Aorta (tissue), 5 donors: ENCODE measurements around the gene PDGFC. TPM values are rescaled to one million over a fixed set of nuclear protein-coding genes. Genes with fewer than 3 reads are reported as not detected.

Source experiments
- ATAC-seq: fragments of 200-7000 bp; cut with Tn5 transposase; one replicate; pipeline ENCODE4 v1.9.1; 2022; ENCODE audit warnings: moderate library complexity; ENCODE audit not compliant: low FRiP score
- DNase-seq, 2 donors: peaks; one replicate each; pipeline ENCODE4 v3.0.0-alpha.2; 2020
- H3K27ac ChIP-seq, 2 donors: one replicate each; pipeline ENCODE4 v1.5.1; 2013; ENCODE audit warnings: low read length in 2 of 2, mild to moderate bottlenecking in 2 of 2, moderate library complexity in 2 of 2, control low read depth in 1 of 2, inconsistent platforms in 1 of 2, low read depth in 1 of 2
- H3K27me3 ChIP-seq, 2 donors: one replicate each; pipeline ENCODE4 v1.6.1; 2013; ENCODE audit warnings: control low read depth in 1 of 2, low read length in 1 of 2, mild to moderate bottlenecking in 1 of 2, moderate library complexity in 1 of 2; ENCODE audit not compliant: insufficient read depth in 2 of 2, control insufficient read depth in 1 of 2
- H3K36me3 ChIP-seq, 2 donors: one replicate each; pipeline ENCODE4 v1.6.1; 2013; ENCODE audit warnings: control low read depth in 1 of 2, low read length in 1 of 2, mild to moderate bottlenecking in 1 of 2; ENCODE audit not compliant: insufficient read depth in 2 of 2, control insufficient read depth in 1 of 2
- H3K4me1 ChIP-seq, 2 donors: one replicate each; pipeline ENCODE4 v1.6.1; 2013; ENCODE audit warnings: low read length in 2 of 2, control low read depth in 1 of 2, mild to moderate bottlenecking in 1 of 2, moderate library complexity in 1 of 2; ENCODE audit not compliant: insufficient read depth in 2 of 2, control insufficient read depth in 1 of 2
- H3K4me3 ChIP-seq, 2 donors: one replicate each; pipeline ENCODE4 v1.5.1; 2013; ENCODE audit warnings: low read length in 2 of 2, control low read depth in 1 of 2, mild to moderate bottlenecking in 1 of 2
- H3K9me3 ChIP-seq: one replicate; pipeline ENCODE4 v1.6.1; 2013; ENCODE audit warnings: mild to moderate bottlenecking, low read length; ENCODE audit not compliant: control insufficient read depth
- WGBS, 2 donors: extraction: QIAGEN DNeasy Blood & Tissue Kit; methylation state at CpG; one replicate each; pipeline ENCODE4 v1.1.7; 2013; 5-methylcytosine and 5-hydroxymethylcytosine counted together
- intact Hi-C, 2 donors: fragments of 100-400 bp; cut with DNase I; formaldehyde crosslinking; loops; one replicate each; pipeline versions ENCODE4 v1.14.2 to v1.15.0; 2022
- polyA plus RNA-seq, 2 donors: library from polyadenylated mRNA; stranded (reverse); fragments of 200-250 nt; gene quantifications; one replicate each; pipeline ENCODE4 v1.2.3, GENCODE V29; 2013
- total RNA-seq, 2 donors: library from RNA; stranded (reverse); fragmentation: NEBNext Ultra II Directional; extraction: Animal tissue kit (Norgen Biotek cat#: 25700); gene quantifications; one replicate each; pipeline ENCODE4 v1.2.1, GENCODE V29; 2021
- donor health status: healthy with polysubstance abuse.
- donor health status: Bipolar disorder and iron deficiency.
- donor health status: DM: no; HTN: no; CAD: no.
- donor health status: DM: no; HTN: no; CAD: no.
- donor health status: DM: yes; HTN: yes; CAD: no.

The PDGFC gene
- total and polyA plus RNA-seq, 4 donors, result 11.8 to 51.5 (median 29.2) TPM

DNA sequence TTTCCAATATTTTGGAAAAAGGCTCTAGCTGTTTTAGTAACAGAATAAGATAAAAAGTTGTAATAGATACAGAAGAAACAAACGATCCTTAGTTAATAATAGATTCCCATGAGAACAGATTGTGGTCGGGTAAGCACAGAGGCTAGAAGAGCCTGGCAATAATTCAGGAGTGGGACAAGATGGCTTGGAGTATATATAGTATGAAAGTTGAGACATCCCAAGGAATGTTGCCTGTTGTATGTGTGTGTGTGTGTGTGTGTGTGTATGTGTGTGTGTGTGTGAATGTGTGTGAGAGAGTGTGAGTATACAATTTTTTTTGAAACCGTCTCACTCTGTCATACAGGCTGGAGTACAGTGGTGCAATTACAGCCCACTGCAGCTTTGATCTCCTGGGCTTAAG is 150.7 kb downstream of the PDGFC start:
- Histone ChIP-seq H3K4me1 (peaks cover 0 to 2% of the 10 kb centered on the region in 2 donors), H3K9me3 (no peaks in the 10 kb centered on the region), H3K36me3 (no peaks in the 10 kb centered on the region), H3K27me3 (no peaks in the 10 kb centered on the region), H3K4me3 (no peak overlapping the region), H3K27ac (no peak overlapping the region)
- DNase-seq (no peak), ATAC-seq (no peak)
- intact Hi-C loops, result loop anchor here in 1 of 2 donors (10.0 kb wide), 1 partner anchor 124 kb away; no protein-coding TSS in a partner anchor
- 30% methylated on average over 3 of the region's 3 CpGs for WGBS, 2 donors

DNA sequence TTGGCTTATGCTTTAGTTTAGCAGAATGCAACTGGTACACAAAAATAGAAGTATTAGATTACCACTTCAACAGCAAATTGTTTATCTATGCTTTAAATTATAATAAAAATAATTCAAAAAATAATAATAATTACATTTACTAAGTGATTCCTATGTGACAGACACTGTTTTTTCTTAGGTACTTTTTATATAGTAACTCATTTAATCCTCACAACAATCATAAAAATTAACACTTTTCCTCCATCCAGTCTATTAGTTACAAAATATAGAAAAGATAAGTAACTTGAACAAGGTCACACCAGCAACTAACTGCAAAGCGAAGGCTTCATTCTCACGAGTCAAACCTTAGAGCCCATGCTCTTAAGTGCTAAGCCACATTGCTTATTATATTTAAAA is 155.2 kb downstream of the PDGFC start:
- Histone ChIP-seq H3K36me3 (no peaks in the 10 kb centered on the region), H3K4me3 (no peak overlapping the region), H3K4me1 (peaks cover 0 to 2% of the 10 kb centered on the region in 2 donors), H3K9me3 (no peaks in the 10 kb centered on the region), H3K27me3 (no peaks in the 10 kb centered on the region), H3K27ac (no peak overlapping the region)
- intact Hi-C loops, result no loop called here
- ATAC-seq (no peak), DNase-seq (no peak)
- WGBS, 2 donors, result 74 to 97% methylated on average over 2 of the region's 2 CpGs

DNA sequence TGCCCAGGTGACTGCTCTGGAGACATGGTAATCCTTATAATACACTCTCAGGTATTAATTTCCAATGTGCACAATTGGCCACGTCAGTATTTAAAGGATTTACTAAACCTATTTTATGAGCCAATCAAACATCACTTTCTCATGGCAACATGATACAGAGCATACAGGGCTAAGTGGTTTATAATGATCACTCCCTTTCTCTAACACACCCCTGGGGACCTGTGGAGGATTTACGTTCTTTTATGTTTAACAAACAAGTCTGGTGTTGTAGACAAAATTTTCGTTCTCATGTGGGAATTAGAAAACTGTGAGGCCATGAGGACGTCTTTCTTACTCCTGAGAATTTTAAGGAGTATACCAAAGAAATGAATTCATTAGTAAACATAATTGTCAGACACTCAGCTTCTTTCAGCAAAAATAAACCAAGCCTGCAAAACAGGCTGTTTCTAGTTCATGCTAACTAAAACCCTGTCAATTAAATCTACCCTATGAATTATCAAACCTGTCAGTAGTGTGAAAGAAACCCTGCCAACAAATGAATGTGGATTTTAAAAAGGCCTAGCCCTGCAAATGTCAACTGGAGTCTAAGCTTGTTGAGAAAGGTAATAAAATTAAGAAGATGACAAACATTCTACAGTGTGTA is 155.8 kb downstream of the PDGFC start:
- Histone ChIP-seq H3K9me3 (no peaks in the 10 kb centered on the region), H3K27me3 (no peaks in the 10 kb centered on the region), H3K4me3 (no peak overlapping the region), H3K4me1 (peaks cover 0 to under 1% of the 10 kb centered on the region in 2 donors), H3K27ac (no peak overlapping the region), H3K36me3 (no peaks in the 10 kb centered on the region)
- DNase-seq (no peak), ATAC-seq (no peak)
- WGBS, 2 donors, result 79 to 86% methylated on average over 4 of the region's 4 CpGs
- intact Hi-C loops, result no loop called here

DNA sequence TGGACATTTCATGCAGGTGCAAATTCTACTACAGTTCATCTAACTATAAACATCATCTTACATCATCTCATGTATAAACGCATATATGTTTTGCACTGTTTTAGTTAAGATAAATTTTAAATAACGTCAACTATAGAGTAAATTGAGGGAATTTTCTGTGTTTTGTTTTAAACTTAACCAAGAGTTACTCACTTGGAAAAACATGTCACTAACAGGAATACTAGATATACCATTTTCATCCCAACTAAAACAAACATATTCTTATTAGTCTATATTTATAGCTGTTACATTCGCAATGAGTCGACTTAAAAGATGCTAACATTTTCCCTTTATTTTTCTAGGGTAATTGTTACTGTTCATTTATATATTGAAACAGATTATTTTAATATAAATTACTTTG is 159.6 kb downstream of the PDGFC start:
- ATAC-seq (no peak), DNase-seq (no peak)
- Histone ChIP-seq H3K36me3 (no peaks in the 10 kb centered on the region), H3K27me3 (no peaks in the 10 kb centered on the region), H3K4me3 (no peak overlapping the region), H3K4me1 (no peaks in the 10 kb centered on the region), H3K27ac (no peak overlapping the region), H3K9me3 (no peaks in the 10 kb centered on the region)
- WGBS, 2 donors, result 44 to 59% methylated on average over 4 of the region's 4 CpGs
- intact Hi-C loops, result no loop called here

DNA sequence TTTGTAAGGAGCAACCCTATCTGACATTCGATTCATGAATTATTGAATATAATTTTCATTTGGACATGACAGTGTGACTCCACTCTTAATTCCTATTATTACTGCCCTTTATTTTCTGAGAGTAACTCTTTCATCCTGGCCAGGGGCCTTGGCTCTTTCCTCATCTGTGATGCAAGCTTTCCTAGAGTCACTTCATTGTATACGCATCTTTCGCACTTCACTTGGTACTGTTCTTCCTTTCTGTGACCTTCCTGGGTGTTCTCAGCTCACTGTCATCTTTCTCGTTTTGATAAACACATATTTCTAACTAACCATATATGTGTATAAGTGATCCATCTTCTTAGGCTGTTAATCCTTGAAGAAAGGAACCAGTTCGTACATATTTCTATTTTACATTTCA is 160.3 kb downstream of the PDGFC start:
- ATAC-seq (no peak), DNase-seq (no peak)
- intact Hi-C loops, result no loop called here
- no peaks in the 10 kb centered on the region for H3K4me1 ChIP-seq
- H3K27ac ChIP-seq, result no peak overlapping the region
- no peak overlapping the region for H3K4me3 ChIP-seq
- no peaks in the 10 kb centered on the region for H3K9me3 ChIP-seq
- H3K36me3 ChIP-seq, result no peaks in the 10 kb centered on the region
- no peaks in the 10 kb centered on the region for H3K27me3 ChIP-seq
- 96 to 98% methylated on average over 5 of the region's 5 CpGs for WGBS, 2 donors

DNA sequence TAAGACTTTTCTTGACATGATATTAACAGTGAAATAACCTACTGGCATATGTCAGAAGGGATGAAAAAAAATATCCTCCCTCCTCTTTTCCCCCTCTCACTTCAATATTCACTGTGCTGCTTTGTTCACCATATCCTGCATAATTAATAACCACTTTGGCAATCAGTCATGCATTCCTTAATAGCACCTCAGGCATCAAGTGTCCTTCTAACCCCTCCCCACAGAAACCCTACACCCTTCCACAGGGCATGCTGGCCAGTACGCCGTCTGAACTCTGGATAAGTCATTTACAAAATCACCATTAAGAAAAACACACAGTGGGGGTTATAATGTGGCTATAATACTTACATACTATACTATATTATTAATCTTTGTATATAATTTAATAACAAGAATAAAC is 165.9 kb downstream of the PDGFC start:
- Histone ChIP-seq H3K4me3 (no peak overlapping the region), H3K4me1 (no peaks in the 10 kb centered on the region), H3K9me3 (no peaks in the 10 kb centered on the region), H3K27me3 (no peaks in the 10 kb centered on the region), H3K27ac (no peak overlapping the region), H3K36me3 (no peaks in the 10 kb centered on the region)
- intact Hi-C loops, result loop anchor here in 1 of 2 donors (5.0 kb wide), 1 partner anchor 1433 kb away; no protein-coding TSS in a partner anchor
- 76 to 89% methylated on average over 2 of the region's 2 CpGs for whole genome bisulfite sequencing, 2 donors
- ATAC-seq (no peak), DNase-seq (no peak)

DNA sequence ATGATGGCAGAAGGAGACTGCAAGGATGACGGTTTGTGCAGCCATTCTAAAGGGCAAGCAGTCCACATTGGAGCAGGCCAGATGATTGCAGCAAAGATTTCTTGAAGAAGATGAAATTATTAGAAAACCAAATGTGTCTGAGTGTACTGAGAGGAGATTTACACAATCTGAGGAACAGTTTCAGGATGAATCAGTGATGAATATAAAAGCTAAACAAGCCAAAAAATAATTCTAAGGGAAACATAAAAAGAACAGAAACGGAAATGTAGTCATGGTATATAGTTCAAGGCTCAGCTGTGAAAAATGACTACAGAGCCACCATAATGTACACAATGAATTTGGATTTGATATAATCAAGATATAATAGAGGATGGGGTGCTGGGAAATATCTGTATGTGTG is 168.5 kb downstream of the PDGFC start:
- H3K27me3 ChIP-seq, result no peaks in the 10 kb centered on the region
- no peaks in the 10 kb centered on the region for H3K9me3 ChIP-seq
- no peaks in the 10 kb centered on the region for H3K36me3 ChIP-seq
- H3K27ac ChIP-seq, result no peak overlapping the region
- 88 to 92% methylated on average over 2 of the region's 2 CpGs for WGBS, 2 donors
- DNase-seq, result no peak
- no peak for ATAC-seq
- intact Hi-C loops, result no loop called here
- H3K4me1 ChIP-seq, result no peaks in the 10 kb centered on the region
- no peak overlapping the region for H3K4me3 ChIP-seq

DNA sequence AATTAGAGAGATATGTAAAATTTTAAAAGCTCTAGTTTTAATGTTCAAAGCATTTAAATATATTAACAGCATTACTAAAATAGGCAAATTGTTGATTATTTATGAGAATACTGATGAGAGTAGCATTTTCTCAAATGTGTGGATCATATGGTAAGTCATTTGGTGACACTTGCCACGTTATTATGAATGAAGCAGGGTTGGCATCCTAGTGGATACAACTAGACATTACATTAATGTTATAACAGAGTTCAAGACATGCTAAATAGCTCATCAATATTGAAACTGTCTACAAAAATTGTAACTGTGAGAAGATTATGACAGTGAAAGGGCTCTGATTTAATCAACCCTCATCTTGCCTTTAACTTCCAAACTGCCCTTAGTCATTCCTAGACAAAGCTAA is 171.1 kb downstream of the PDGFC start:
- H3K27me3 ChIP-seq, result no peaks in the 10 kb centered on the region
- no peaks in the 10 kb centered on the region for H3K9me3 ChIP-seq
- no peak for DNase-seq
- H3K4me3 ChIP-seq, result no peak overlapping the region
- H3K27ac ChIP-seq, result no peak overlapping the region
- WGBS, 2 donors, result 94 to 95% methylated on average over 1 of the region's 1 CpG
- H3K4me1 ChIP-seq, result no peaks in the 10 kb centered on the region
- no peak for ATAC-seq
- intact Hi-C loops, result no loop called here
- no peaks in the 10 kb centered on the region for H3K36me3 ChIP-seq

DNA sequence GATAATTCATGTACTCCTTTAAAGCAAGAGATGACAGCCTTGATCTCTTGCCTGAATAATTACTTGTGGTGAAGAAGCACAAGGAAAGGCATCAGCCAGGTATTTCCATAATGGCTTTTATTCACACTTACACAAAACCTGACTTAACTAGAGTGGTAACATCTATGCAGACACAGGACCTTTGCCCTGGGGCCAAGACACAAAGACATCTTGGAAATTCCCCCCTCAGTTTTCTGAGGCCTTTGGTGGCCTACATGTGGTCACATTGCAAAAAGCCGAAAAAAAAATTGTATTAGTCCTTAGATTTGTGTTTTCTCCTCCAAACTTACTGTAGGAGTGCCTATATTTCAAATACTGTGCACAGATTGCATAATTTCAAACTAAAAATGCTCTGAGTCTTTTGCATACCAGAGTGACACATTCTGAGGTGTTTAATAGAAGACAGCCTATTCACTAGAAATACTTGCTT is 172.4 kb downstream of the PDGFC start:
- Histone ChIP-seq H3K4me1 (no peaks in the 10 kb centered on the region), H3K36me3 (no peaks in the 10 kb centered on the region), H3K9me3 (no peaks in the 10 kb centered on the region), H3K27ac (no peak overlapping the region), H3K4me3 (no peak overlapping the region), H3K27me3 (no peaks in the 10 kb centered on the region)
- intact Hi-C loops, result no loop called here
- DNase-seq (no peak), ATAC-seq (no peak)
- WGBS, 2 donors, result 72 to 80% methylated on average over 1 of the region's 1 CpG
